ENCODE measurements around the gene RGS3. TPM values are rescaled to one million over a fixed set of nuclear protein-coding genes. Genes with fewer than 3 reads are reported as not detected.

The RGS3 gene
- polyA plus RNA-seq, 1 experiment, result 41.0 TPM

- DNase-seq (ENCODE audit: low read depth, low spot score), result no peak
- Histone ChIP-seq H3K9me3 (ENCODE audit: control insufficient read depth, insufficient read depth, low read length) (no peaks in the 10 kb centered on the region), H3K27me3 (ENCODE audit: control insufficient read depth, insufficient read depth, low read length) (no peaks in the 10 kb centered on the region), H3K27ac (ENCODE audit: low read depth, low read length) (no peak overlapping the region), H3K4me3 (ENCODE audit: low read depth, low read length) (no peak overlapping the region)
- TF ChIP-seq CTCF (IDR thresholded peaks at IDR 0.05; ENCODE audit: low read depth, low read length), result no peak
- POLR2A ChIA-PET, result interaction anchor here (0.7 to 1.7 kb wide), 6 partner anchors 8 to 69 kb away, joined by 3 to 11 read pairs (median 4); no protein-coding TSS in a partner anchor
- CTCF ChIA-PET, result interaction anchor here (0.7 to 2.8 kb wide), 3 partner anchors 21 to 43 kb away, joined by 4 to 13 read pairs (median 4); no protein-coding TSS in a partner anchor
These were observed 170.5 kb downstream of the RGS3 start for GRCh38 chr9:113633782-113634595.

- ChIA-PET CTCF (interaction anchor here (1.7 to 2.8 kb wide), 2 partner anchors 21 to 44 kb away, joined by 4 to 13 read pairs; no protein-coding TSS in a partner anchor), POLR2A (interaction anchor here (1.0 to 1.7 kb wide), 4 partner anchors 9 to 40 kb away, joined by 3 to 11 read pairs (median 6); no protein-coding TSS in a partner anchor)
- Histone ChIP-seq H3K9me3 (ENCODE audit: control insufficient read depth, insufficient read depth, low read length) (no peaks in the 10 kb centered on the region), H3K27ac (ENCODE audit: low read depth, low read length) (no peak overlapping the region), H3K27me3 (ENCODE audit: control insufficient read depth, insufficient read depth, low read length) (no peaks in the 10 kb centered on the region), H3K4me3 (ENCODE audit: low read depth, low read length) (no peak overlapping the region)
- TF ChIP-seq CTCF (IDR thresholded peaks at IDR 0.05; ENCODE audit: low read depth, low read length), result no peak
- no peak for DNase-seq (ENCODE audit: low read depth, low spot score)
These were observed 171.3 kb downstream of the RGS3 start for GRCh38 chr9:113634596-113635515.

GRCh38 chr9:113635586-113635985, 172.1 kb downstream of the RGS3 start:
- ChIA-PET POLR2A (interaction anchor here (1.3 kb wide), 2 partner anchors 15 to 41 kb away, joined by 9 to 11 read pairs; no protein-coding TSS in a partner anchor), CTCF (interaction anchor here (1.7 to 2.8 kb wide), 2 partner anchors 20 to 45 kb away, joined by 4 to 13 read pairs; no protein-coding TSS in a partner anchor)
- H3K9me3 ChIP-seq (ENCODE audit: control insufficient read depth, insufficient read depth, low read length), result no peaks in the 10 kb centered on the region
- no peak overlapping the region for H3K4me3 ChIP-seq (ENCODE audit: low read depth, low read length)
- H3K27ac ChIP-seq (ENCODE audit: low read depth, low read length), result no peak overlapping the region
- DNase-seq (ENCODE audit: low read depth, low spot score), result no peak
- TF ChIP-seq CTCF (IDR thresholded peaks at IDR 0.05; ENCODE audit: low read depth, low read length), result no peak
- no peaks in the 10 kb centered on the region for H3K27me3 ChIP-seq (ENCODE audit: control insufficient read depth, insufficient read depth, low read length)

- no peak for DNase-seq (ENCODE audit: low read depth, low spot score)
- H3K27ac ChIP-seq (ENCODE audit: low read depth, low read length), result no peak overlapping the region
- H3K27me3 ChIP-seq (ENCODE audit: control insufficient read depth, insufficient read depth, low read length), result no peaks in the 10 kb centered on the region
- no peak overlapping the region for H3K4me3 ChIP-seq (ENCODE audit: low read depth, low read length)
- ChIA-PET CTCF (no interaction called here), POLR2A (no interaction called here)
- H3K9me3 ChIP-seq (ENCODE audit: control insufficient read depth, insufficient read depth, low read length), result no peaks in the 10 kb centered on the region
- TF ChIP-seq CTCF (IDR thresholded peaks at IDR 0.05; ENCODE audit: low read depth, low read length), result no peak
These were observed 172.6 kb downstream of the RGS3 start for GRCh38 chr9:113636165-113636564.
